Fibroblast of gingiva (primary cell): ENCODE measurements around the gene ZC3H12A.
A peak's percentile ranks its signal among the peaks of the same experiment; 100 is the strongest.

Experiments
- DNase-seq: peaks from one replicate; pipeline ENCODE4 v3.0.0-alpha.2; 2011; ENCODE audit warnings: low read depth

The ZC3H12A gene

DNA sequence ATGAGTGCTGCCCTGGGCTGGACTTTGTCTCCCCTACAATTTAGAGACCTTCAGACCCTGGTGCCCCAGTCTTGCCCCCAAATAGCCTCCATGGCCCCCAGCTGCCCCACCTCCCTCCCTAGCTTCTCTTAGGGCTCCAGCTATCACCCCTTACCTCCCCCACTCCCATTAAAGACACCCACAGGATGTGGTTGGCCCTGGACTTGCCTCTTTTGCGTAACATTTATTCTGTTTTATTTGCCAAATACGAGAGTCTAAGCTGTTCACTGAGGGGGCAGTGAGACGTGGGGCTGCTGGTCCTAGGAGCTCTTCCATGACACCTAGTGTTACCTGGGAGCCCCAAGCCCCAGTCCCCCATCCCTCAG is 4.5 kb downstream of the ZC3H12A start:
- DNase-seq, result peak; percentile 34

DNA sequence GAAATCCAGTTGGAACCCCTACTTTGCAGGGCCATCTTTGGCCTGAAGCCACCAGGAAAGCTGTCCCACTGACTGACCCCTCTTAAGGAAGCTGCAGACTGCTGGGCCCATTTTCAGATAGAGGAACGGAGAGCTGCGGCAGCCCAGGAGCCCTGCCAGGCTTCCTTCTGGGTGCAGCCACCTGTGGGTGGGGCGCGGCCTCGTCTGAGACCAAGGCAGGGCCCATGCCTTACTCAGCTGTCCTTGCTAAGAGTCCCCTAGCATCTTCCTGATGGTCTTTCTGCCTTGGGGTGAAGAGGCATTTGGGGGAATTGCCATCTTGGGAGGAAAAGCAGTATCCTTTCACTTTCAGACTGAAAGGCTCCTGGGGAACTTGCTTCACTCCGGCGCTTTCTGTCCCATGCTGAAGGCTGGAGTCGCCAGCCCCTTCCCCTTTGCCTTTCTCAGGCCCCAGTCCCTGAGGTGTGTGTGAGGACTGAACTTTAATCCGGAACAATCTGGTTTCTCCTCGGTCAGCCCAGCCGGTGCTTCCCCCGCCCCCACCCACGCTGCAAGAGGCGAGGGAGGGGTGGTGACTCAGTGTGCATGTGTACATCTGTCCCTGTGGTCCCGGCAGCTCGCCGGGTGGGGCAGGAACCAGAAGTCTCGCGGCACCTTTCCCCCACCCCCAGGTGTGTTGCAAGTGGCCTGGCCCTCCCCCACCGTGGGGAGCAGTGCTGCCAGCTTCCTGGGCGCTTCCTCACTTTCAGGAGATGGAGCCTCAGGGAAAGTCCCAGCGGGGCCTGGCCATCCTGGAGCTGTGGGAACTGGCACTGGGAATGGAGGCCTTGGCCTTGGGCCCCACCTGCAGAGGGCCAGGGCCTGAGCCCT is 5.1 kb downstream of the ZC3H12A start:
- peak; percentile 83 for DNase-seq

DNA sequence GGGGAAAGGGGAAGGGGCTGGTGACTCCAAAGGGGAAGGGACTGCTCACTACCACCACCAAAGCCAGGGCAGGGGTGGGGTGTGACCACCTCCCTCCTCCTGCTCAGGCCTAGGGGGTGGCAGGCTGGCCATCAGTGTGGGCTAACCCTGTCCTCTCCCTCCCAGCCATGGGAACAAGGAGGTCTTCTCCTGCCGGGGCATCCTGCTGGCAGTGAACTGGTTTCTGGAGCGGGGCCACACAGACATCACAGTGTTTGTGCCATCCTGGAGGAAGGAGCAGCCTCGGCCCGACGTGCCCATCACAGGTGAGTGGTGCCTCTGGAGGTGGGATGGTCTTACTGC is 5.7 kb downstream of the ZC3H12A start:
- no peak for DNase-seq

DNA sequence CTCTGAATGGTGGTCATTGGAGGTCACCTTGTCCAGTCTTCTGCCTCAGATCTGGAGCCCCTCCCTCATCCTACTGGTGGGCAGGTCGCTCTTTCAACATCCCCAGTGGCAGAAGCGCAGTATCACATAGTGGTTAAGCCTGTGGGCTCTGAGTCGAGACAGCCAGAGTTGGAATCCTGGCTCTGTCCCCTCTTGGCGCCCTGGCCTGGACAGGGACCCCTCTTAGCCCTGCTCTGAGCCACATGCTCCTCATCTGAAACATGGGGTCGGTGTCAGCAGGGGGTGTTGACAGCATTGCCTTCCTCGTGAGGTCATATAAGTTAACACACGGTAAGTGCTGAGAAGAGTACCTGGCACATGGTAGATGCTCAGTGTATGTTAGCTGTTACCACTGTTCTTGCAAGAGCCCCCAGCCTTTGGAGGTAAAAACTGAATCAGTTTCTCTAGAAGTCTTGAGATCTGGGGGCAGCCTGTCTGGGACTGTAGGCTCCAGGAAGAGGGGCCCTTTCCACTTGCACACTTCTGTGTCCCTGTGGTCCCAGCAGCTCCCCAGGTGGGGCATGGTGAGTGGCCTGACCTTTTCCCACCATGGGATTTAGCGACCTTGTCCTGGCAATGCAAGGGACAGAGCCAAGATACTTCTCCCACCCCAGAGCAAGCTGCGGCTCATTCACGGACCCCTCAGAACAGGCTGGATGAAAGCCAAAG is 6.4 kb downstream of the ZC3H12A start:
- no peak for DNase-seq

DNA sequence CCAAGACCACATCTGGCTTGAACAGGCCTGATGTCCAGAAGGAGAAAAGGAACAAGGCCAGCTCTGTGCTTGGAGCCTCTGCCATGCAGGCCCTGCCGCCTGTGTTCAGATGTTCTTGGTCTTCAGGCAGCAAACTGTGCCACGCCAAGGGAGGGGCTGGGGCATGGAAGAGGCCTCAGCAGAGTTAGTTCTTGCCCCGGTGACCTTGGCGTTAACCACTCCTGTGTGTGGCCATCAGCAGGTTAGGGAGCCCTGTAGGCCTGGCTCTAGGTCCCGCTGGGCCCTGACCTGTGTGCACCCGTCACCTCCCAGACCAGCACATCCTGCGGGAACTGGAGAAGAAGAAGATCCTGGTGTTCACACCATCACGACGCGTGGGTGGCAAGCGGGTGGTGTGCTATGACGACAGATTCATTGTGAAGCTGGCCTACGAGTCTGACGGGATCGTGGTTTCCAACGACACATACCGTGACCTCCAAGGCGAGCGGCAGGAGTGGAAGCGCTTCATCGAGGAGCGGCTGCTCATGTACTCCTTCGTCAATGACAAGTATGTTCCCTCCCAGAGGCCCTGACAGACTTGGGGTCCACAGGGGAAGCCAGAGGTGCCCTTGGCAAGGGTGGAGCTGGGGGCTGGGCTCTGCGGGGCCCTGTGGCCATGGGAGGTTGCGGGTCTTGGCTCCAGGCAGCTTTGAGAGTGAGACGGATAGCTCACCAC is 7.1 kb downstream of the ZC3H12A start:
- no peak for DNase-seq

DNA sequence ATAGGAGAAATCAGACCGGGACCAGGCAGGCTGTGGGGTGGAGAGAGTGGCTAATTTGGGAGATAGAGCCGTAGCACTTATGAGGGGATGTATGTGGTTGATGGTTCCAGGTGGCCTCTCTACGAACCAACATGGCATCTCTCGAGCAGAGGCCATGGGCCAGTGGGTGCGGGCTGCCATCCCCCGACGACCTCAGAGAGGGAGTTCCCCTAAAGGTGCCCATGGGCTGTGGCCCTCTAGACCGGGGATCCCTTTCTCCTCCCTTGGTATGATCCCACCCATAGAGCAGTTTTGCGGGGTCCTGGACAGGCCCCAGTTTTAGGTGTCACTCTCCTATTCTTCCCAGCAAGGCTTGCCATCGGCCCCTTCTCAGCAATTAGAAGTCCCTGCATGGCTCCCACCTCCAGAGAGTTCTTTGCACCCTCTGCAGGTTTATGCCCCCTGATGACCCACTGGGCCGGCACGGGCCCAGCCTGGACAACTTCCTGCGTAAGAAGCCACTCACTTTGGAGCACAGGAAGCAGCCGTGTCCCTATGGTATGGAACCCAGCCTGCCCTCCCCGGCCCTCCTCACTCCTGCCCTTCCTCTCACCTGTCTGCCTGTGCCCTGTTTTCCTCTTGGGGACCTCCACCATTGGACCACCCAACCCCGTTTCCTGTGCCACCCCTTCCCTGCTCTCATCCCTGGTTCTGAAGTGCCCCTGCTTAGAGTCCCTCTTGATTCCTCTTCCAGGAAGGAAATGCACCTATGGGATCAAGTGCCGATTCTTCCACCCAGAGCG is 7.8 kb downstream of the ZC3H12A start:
- no peak for DNase-seq

DNA sequence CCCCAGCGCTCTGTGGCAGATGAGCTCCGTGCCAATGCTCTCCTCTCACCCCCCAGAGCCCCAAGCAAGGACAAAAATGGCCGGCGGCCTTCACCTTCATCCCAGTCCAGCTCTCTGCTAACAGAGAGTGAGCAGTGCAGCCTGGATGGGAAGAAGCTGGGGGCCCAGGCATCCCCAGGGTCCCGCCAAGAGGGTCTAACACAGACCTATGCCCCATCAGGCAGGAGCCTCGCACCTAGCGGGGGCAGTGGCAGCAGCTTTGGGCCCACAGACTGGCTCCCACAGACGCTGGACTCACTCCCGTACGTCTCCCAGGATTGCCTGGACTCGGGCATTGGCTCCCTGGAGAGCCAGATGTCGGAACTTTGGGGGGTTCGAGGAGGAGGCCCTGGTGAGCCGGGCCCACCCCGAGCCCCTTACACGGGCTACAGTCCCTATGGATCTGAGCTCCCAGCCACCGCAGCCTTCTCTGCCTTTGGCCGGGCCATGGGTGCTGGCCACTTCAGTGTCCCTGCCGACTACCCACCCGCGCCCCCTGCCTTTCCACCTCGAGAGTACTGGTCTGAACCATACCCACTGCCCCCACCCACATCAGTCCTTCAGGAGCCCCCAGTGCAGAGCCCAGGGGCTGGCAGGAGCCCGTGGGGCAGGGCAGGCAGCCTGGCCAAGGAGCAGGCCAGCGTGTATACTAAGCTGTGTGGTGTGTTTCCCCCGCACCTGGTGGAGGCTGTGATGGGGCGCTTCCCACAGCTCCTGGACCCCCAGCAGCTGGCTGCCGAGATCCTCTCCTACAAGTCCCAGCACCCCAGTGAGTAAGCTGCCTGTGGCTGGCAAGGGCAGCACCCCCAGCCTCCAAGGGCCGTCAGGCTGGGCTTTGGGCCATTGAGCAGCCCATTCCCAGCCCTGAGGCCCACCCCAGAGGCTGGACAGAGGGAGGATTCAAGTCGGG is 8.7 kb downstream of the ZC3H12A start:
- no peak for DNase-seq

DNA sequence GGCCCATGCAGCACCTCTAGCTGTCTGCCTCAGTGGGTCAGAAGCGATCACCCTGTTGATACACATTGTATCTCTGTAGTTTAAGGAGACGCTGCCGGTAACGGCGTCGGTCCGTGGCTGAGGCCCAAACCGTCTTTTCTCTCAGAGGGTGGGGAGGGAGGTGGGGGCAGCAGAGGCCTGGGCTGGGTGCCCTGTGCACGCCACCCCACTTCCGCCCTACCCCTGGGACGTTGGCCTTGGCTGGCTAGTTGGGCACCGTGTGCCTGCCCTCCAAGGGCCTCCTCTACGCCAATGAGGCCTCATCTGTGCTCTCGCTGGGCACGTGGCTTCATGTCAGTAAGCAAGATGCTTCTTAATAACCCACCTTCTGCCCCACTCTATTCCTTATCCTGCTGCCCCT is 9.4 kb downstream of the ZC3H12A start:
- no peak for DNase-seq

DNA sequence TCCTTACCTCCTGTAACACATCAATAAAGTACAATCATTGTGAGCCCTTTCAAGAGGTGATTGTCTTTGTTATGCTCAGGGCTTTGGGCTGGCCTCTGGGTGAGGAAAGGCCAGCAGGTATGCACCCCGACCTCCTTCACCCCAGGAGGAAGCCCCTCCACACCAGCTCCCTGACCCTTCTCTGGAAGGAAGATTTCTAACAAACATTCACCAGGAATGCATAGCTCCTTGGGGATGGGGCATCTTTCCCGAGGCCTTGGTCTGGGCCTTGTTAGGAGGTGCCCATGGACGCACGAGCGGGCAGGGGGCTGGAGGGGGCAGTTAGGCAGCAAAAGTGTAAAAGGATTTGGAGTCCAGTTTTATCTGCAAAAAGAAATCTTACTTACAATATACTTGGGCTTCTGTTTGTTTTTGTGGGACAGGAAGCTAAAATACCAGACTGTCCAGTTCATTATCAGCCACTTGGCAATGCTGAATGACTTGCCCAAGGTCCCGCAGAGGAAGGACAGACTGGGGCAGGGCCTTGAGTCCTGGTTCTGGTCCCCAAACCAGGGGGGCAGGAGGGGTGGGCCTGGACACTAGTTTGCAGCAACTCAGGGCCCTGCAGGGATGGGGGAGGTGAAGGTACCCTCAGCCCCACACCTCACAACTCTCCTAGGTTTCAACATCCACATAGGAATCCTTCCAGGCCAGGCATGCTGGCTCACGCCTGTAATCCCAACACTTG is 10.1 kb downstream of the ZC3H12A start:
- no peak for DNase-seq

DNA sequence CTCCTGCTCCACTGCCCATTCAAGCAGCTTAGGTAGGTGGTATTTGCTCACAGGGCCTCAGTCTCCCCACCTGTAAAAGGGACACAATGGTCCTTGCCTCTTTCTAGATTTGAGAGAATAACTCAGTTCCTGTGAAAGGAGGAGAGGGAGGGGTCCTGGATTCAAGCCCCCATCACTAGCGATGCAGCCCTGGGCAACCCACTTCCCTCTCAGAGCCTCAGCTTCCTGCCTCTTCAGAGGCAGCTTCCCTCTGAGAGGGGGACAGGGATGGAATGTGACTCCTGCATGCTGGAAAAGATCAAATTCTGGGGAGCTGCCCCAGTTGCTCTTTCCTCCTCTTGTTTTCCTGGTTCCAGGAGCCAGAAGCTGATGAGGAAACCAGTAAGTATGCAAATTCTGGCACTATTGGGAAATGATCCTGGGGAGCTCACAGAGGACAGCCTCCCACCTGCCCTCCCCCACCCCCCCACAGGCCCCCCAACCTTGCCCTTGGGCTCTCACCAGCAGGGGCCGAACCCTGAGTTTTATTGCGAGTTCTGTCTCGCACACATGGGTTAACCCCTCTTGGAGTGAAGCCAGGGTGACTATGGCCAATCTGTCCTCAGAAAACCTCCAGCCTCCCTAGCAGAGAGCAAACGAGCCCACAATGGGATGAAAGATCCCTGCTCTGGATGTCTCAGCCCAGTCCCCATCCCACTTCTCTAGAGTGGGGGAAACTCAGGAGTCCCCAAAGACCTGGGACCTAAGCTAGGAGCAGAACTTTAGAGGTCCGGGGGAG is 11.7 kb downstream of the ZC3H12A start:
- peak; percentile 47 for DNase-seq

DNA sequence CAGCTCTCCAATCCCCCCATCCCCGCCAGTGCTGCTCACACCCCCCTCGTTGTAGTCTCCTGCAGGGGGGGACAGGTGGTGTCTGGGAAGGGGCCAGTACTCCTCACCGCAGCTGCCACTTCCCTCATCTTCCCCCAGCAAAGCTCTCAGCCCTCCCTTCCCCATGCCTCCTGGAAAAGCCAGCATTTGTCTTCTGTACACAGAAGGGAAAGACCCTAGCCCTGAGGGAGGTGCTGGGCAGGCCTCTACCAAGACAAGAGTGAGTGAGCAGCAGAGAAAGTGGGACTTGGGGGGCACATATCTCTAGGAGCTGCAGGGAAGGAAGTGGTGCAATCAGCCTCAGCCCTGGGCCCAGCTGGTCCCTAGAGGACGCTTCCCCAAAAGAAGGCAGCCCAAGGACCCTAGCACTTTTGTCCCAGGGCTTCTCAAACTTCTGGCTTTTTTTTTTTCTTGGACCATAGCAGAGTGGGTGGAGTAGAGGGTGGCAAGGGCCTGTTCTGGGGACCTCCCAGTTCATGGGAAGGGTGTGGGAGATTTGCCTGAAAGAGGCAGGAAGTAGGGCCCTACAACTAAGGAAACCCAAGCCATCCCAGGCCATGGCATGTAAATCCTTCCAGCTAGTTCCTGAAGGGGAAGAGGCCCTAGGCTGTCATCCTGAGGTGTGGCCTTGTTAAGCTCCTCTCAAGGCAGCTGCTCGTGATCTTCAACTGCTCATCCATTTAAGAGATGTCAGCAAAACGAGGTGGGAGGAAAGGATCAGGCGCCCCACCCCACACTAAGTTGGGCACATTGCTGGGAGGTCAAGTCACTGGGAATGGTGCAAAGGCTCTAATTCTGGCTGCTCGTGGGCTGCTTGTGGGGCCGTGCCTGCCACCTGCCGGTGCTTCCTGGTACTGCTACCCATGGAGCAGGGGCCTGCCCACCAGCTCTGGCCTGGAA is 12.6 kb downstream of the ZC3H12A start:
- peak; percentile 70 for DNase-seq

DNA sequence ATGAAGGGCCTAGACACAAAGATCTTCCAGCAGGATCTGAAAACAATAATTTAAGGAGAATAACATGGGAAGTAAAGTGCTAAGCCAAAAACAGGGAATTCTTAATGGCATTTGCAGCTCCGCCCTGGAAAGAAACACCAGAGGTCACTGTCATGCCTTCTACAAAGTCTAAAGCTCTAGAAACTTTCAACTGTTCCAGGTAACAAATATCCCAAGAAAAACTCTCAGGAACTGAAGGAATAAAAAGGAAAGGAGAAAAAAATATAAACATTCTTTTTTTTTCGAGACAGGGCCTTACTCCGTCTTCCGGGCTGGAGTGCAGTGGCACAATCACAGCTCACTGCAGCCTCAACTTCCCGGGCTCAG is 13.2 kb downstream of the ZC3H12A start:
- no peak for DNase-seq

DNA sequence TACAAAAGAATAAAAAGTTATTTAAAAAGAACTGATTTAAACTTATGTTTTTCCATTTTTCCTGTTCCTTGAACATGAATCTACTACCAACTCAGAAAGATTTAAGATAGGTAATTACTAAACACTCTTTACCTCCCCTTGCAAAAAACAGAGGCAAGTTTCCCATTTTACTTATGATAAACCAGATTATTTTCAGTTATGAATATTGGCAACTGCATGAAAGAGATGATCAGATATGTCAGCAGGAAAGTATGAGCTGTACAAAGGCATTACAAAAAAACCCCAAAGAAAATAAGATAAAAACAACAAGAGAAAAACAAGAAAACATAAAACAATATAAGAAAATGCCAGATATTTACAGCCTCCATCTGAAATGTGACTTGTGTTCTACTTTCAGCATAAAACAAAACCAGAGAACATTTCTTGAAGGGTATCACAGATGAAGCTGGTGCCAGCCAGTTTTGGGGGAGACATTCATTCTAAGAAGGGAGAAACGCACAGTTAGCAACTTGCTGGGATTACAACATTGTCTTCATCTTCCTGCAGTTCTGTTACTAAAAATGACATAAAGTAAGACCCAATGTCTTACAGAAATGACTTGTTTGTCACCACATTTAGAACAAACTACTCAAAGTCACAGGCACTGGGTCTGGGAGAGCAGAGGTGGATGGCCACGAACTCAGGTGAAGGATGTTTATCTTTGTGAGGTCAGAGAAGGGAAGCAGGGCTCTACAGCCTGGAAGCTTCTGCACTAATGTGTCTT is 19.1 kb downstream of the ZC3H12A start:
- no peak for DNase-seq

DNA sequence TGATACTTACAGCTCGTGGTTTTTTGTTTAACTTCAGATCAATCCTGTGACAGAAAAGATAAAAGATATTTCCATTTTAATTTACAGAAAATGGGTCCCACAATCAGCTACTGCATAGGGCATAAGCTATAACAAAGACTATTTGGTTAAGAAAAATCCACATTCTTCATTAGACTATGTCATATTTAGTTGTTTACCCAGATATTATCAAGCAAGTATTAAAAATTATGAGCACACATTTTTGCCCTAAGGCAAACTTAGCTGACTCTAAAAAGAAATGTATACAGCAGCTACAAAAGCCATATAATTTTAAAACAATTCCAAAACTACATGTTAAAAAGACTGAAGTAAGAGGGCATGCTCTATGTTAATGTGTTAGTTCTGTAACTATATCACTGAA is 21.5 kb downstream of the ZC3H12A start:
- DNase-seq, result no peak

DNA sequence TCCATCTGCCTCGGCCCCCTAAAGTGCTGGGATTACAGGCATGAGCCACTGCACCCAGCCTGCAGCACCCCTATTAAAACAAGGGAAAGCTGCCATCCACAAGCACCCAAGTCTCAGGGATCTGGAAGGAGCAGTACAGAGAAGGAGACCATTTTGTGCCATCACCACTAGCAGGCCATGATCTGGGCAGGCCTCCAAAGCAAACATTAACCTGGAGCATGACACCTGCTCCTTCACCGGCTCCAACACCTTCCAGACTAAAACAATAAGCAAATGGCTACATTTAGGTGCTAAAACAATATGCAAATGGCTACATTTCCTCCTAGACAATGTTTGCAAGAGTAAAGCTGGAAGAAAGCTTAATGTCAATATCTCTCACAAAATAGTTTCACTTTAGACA is 23.5 kb downstream of the ZC3H12A start:
- DNase-seq, result no peak

DNA sequence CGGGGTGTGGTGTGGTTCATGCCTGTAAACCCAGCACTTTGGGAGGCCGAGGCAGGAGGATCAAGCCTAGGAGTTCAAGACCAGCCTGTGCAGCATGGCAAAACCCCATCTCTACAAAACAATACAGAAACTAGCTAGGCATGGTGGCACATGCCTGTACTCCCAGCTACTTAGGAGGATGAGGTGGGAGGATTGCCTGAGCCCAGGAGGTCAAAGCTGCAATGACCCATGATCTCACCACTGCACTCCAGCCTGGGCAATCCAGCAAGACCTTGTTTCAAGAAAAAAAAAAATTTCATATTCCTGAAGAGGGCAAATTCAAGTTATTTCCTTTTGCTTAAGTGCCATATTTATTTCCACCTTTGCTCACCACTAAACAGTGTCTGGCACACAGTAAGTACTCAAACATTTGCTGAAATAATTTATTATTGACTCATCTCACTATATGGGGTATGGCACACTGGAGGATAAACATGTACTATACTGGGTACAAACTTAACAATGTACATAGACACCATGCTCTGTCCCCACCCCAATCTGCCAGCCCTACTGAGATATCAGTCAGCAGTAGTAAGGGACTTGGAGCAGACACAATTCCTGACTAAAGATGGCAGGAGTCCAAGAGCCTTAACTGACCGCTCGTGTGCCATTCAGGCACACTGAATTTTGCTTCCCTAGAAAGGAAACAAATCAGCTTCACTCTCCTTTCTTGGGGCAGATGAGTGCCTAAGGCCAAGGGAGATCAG is 24.7 kb downstream of the ZC3H12A start:
- peak; percentile 59 for DNase-seq

DNA sequence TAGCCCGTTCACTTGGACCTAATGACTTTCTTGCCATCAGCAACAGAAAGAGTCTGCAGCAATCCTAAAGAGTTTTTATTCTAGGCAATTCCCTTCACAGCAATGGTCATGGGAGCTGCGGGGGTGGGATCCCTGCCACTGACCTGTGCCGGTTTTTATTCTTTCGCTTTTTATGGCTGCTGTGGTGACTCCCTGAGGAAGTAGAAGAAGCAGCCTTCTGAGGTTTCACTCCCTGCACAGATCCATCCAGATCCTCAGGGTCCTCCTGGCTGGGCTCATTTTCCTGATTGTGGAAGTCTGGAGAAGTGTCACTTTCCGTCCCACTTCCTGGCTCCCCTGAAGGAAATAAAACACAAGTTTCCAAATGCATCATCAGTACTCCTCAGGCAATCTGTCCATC is 27.3 kb downstream of the ZC3H12A start:
- DNase-seq, result no peak
